VCaP (cell line): ENCODE results near the gene PAFAH1B1.

Experiments used
- H3K27ac ChIP-seq: fragments of 450-650 bp; 2 replicates; pipeline ENCODE4 v1.5.1; 2017
- CTCF ChIP-seq: fragments of 450-650 bp; conservative IDR thresholded peaks from 2 replicates; pipeline ENCODE4 v1.5.1; 2017; ENCODE audit warnings: mild to moderate bottlenecking, moderate library complexity

Gene PAFAH1B1

GRCh38 chr17:2689411-2690164 lies 96.1 kb downstream of the PAFAH1B1 start:
- H3K27ac ChIP-seq, result no peak overlapping the region; the same call in 1 of the 2 replicates
- TF ChIP-seq CTCF, result no peak

- H3K27ac ChIP-seq, result no peak overlapping the region; the same call in 1 of the 2 replicates
- TF ChIP-seq CTCF, result no peak
These were observed 97.0 kb downstream of the PAFAH1B1 start for GRCh38 chr17:2690165-2691068.

- TF ChIP-seq CTCF, result no peak
- H3K27ac ChIP-seq, result no peak overlapping the region
These were observed 97.8 kb downstream of the PAFAH1B1 start for GRCh38 chr17:2691069-2691871.

GRCh38 chr17:2691965-2692780 lies 98.7 kb downstream of the PAFAH1B1 start:
- no peak overlapping the region for H3K27ac ChIP-seq
- TF ChIP-seq CTCF, result no peak

- no peak overlapping the region for H3K27ac ChIP-seq
- no peak for TF ChIP-seq CTCF
These were observed 99.3 kb downstream of the PAFAH1B1 start for GRCh38 chr17:2692781-2693135.

- H3K27ac ChIP-seq, result no peak overlapping the region
- TF ChIP-seq CTCF, result no peak
These were observed 100.3 kb downstream of the PAFAH1B1 start for GRCh38 chr17:2693561-2694380.
